ENCODE results near the gene ACTR6.
"Not testable (repeated sequence)": the region's sequence is repeated elsewhere in the genome, so short reads cannot be mapped to it uniquely, and the experiment has no call there.

The ACTR6 gene
- 19.1 reads per million, percentile 46 among the genes with 10 or more reads in this experiment for total RNA-seq

- DNase-seq: peak; percentile 99
Observed at GRCh38 chr12:100200463-100201181, at the start of gene ACTR6. ACTR6 (plus strand) TSS chr12:100200815; CDS start chr12:100200852, 37 bp downstream.

GRCh38 chr12:100151769-100152168 lies 48.8 kb upstream of the ACTR6 start:
- DNase-seq: no peak

DNA sequence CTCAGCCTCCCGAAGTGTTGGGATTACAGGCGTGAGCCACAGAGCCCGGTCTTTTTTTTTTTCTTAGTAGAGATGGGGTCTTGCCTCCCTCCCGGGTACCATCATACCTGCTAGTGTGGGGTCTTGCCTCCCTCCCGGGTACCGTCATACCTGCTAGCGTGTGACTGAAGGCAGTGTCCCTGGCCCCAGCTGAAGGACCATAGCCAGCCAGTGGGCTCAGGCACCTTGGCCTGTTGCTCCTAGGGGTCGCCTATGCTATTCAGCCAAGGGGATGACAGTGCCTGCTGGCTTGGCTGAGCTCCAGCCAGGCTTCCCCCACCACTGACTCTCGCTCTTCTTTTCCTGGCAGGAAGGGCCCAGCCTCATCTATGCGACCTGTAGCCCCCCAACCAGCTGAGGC lies 47.5 kb upstream of the ACTR6 start:
- DNase-seq: no peak

DNA sequence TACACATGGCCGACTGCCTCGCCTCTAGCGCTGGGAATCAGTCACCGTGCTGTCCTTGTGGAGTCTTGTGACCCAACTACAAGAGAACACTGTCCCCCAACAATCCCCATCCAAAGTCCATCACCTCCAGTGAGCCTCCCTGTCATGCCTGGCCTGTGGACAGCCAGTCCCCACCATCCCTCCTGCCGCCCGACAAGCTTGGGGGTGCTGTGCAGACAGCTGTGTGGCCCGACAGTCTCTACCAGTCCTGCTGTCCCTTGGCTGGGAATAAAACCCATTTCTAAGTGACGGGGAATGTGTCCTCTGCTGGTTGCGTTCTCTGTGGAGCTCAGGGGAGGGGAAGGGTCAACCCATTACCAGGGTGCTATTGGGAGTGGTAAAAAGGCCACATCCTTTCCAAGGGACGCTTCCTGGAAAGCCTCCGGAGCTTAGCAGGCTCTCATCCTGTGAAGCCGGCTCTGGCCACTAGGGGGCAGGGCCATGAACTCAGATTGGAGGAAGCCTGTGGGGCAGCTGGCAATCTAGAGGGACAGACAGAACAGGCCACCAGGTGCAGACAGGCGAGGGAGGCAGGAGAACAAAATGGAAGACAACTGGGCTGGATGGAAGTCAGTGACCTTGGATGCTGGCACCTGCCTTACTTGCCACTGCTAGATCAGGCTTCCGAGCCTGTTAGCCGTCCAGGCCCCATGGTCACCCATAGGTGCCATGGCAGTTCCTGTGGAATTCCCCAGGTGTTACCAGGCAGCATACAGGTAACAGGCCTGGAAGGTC lies 46.0 kb upstream of the ACTR6 start:
- DNase-seq: peak; percentile 70

GRCh38 chr12:100156731-100157426 lies 43.7 kb upstream of the ACTR6 start:
- DNase-seq: no peak

DNA sequence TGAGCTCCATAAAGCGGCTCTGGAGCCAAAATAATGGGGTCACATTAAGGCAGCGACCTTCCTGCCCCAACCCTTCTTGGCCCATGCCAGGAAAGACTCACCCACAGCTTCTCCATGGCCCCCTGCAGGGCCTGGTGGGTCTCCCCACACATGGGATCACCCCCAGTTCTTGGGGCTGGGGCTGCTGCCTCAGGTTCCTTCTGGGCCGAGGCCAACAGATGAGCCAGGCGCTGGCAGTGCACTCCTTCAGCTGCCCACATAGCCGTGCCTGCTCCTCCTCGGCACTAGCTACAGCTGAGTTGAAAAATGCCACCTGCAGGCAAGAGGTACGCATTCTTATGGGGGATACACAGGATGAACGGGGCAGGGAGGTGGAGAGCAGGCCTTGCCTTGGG lies 43.2 kb upstream of the ACTR6 start:
- no peak for DNase-seq

DNA sequence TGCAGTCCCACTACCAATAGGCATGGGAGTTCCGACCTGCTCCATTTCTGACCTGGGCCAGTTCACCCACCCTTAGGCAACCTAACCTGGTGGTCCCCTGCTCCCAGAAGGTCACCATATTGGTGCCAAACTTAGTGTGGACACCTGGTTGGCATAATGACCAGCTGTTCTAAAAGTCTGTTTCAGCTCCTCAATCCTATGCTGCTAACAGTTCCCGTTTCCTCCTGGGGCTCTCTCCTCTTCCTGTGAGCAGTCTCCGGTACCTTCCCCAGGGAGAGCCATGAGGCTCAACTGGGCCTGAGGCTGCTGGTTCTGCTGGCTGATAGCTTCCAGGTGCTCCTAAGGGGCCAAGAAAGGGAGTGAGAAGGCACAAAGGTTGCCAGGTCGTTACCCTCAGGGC lies 42.1 kb upstream of the ACTR6 start:
- DNase-seq: no peak

DNA sequence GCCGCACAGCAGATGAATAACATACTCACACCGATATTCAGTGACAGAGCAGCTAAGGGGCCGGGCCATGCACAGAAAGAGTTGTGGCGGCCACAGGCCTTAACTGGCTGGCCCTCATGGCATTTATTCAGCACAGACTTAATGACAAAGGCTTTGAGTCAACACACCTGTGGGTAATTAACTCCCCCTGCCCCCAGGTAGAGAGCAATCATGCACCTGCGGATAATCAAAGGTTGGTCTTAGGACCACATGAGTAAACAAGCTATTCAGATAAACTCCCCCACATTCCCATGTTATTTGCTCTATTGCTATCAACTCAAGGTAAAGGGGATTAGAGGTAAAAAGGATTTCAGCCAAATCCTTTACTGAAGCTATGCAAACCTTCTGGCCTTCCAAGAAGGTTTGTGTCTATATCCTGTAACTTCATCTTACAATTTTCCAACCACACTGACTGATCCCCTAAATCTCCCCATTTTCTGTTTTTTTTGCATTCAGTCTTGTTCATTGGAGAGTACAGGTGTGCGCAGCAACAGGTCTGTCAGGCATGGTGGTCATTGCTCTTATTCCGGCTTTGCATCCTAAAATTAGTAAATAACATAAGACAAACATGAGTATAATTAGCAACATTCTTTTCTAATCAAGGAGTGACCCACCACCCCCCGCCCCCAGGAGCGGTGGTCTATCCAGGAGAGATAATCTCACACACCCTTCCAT lies 41.1 kb upstream of the ACTR6 start:
- DNase-seq: no peak

GRCh38 chr12:100163416-100164152 lies 37.0 kb upstream of the ACTR6 start:
- peak; percentile 54 for DNase-seq

GRCh38 chr12:100164153-100164704 lies 36.4 kb upstream of the ACTR6 start:
- no peak for DNase-seq

GRCh38 chr12:100165356-100165755 lies 35.3 kb upstream of the ACTR6 start:
- DNase-seq: no peak

- no peak for DNase-seq
Observed at GRCh38 chr12:100166232-100166631, 34.4 kb upstream of the ACTR6 start.

GRCh38 chr12:100168562-100168961 lies 32.1 kb upstream of the ACTR6 start:
- no peak for DNase-seq

- DNase-seq: no peak
Observed at GRCh38 chr12:100169345-100169744, 31.3 kb upstream of the ACTR6 start.

DNA sequence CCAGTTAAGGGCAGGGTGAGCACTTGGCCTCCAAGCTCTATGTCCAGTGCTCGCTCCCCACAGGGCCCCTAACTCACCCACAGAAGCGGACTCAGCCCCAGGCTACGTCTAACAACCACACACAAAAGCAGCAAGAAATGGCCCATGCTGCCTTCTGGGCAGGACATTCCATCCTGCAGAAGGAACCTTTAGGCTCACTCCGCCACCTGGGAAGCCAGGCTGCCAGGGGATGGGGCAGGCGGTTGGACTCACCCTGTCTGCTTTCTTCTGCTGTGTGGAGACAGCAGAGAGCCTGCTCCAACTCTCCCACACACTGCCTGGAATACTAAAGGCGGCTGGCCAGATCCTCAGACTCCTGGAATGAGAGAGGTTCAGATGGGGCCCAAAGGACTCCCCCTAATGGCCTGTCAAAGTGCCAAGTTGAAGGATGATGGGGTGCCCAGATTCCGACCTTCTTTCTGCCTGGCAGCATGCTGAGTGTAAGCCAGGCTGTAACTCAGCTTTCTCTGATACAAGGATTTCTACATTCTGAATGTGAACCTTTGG lies 30.2 kb upstream of the ACTR6 start:
- DNase-seq: no peak

- DNase-seq: no peak
Observed at GRCh38 chr12:100171248-100171647, 29.4 kb upstream of the ACTR6 start.

DNA sequence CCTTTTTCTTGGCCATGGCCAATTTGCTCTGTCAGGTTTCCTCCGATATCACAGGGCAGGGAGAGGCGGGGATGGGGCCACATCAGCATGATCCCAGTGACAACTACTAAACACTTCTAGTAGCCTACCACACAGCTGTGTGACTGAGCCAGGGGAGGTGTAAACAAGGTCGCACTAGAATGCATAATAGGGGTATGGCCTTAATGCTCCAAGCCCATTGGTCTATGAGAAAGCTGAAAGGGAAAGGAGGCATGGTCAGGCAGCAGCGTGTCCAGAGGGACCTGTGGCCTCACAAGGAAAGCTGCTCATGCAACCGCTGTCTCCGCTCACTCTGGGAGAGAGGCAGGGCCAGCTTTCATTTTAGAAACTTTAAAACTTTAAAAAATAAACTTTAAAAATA lies 27.5 kb upstream of the ACTR6 start:
- DNase-seq: no peak

GRCh38 chr12:100174495-100174894 lies 26.1 kb upstream of the ACTR6 start:
- no peak for DNase-seq

GRCh38 chr12:100176493-100176892 lies 24.1 kb upstream of the ACTR6 start:
- DNase-seq: not testable (repeated sequence)

- no peak for DNase-seq
Observed at GRCh38 chr12:100179252-100179651, 21.4 kb upstream of the ACTR6 start.

GRCh38 chr12:100184549-100185145 lies 16.0 kb upstream of the ACTR6 start:
- DNase-seq: no peak
